HG02970 (cell line): ENCODE results near the gene ZNF382.
"Not testable (repeated sequence)": the region's sequence is repeated elsewhere in the genome, so short reads cannot be mapped to it uniquely, and the experiment has no call there.

Source experiments
- ATAC-seq: cut with Tn5 transposase; IDR thresholded peaks from one replicate; pipeline ENCODE4 v1.9.1; 2021; ENCODE audit warnings: mild to moderate bottlenecking, moderate library complexity, moderate number of reproducible peaks; ENCODE audit not compliant: unreplicated experiment, low FRiP score

ZNF382 gene

DNA sequence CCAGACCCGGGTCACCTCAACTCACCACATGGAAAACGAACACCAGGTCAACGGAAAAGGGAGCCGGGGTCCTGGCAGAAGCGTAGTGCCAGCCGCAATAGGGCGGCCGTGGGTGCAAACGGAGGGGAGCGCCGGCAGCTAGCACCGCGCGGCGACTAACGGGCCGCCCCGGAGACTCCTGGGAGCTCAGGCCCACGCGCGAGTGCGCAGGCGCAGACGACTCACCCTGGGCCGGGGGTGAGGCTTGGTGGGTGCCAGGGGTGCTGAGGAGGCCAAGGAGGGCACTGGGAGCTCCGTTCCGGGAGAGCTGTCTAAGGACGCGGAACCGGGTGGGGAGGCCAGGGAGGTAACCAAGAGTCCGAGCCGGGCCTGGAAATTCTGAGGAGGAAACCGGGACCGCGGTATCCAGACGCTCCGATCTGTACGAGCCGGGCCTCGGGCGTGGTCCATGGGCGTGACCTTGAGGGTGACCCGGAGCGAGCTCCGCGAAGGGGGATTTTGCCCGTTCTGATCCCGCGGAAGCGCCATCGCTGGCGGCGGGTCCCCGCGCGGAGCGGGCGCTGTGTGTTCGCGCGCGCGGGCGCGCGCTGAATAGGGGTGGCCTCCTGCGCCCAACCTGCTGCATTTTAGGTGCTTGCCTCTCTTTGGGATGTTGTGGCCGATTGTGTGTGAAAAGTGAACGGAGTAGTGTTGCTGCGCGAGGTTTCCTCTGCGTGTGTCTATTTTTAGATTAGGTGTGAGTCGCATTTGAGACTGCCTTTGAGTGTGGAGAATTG is at the start of gene ZNF382:
Gene ZNF382, plus strand, starts transcription at position 213 of the 776 bp plus-strand sequence. CDS start 4,602 bp downstream, outside the sequence.
- peak; percentile 65 for ATAC-seq

DNA sequence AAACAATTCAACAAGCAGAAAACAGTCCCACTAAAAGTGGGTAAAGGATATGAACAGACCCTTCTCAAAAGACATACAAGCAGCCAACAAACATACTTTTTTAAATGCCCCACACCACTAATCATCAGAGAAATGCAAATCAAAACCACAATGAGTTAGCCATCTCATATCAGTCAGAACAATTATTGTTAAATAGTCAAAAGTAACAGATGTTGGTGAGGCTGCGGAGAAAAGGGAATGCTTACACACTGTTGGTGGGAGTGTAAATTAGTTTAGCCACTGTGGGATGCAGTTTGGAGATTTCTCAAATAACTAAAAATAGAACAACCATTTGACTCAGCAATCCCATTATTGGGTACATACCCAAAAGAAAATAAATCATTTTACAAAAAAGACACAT is 40.7 kb upstream of the ZNF382 start:
- ATAC-seq, result no peak

- no peak for ATAC-seq
Measured at GRCh38 chr19:36572593-36573019, 32.5 kb upstream of the ZNF382 start.

GRCh38 chr19:36573020-36573894 is 31.9 kb upstream of the ZNF382 start, which contains the start of gene ZNF529:
Gene ZNF529, minus strand, starts transcription at chr19:36573292. Its CDS starts 946 bp downstream, at chr19:36572346.
- ATAC-seq, result peak; percentile 93

GRCh38 chr19:36573895-36574720 is 31.0 kb upstream of the ZNF382 start:
- ATAC-seq, result peak; percentile 4

GRCh38 chr19:36574741-36575140 is 30.4 kb upstream of the ZNF382 start:
- no peak for ATAC-seq

GRCh38 chr19:36577271-36577996 is 27.7 kb upstream of the ZNF382 start:
- ATAC-seq, result no peak

DNA sequence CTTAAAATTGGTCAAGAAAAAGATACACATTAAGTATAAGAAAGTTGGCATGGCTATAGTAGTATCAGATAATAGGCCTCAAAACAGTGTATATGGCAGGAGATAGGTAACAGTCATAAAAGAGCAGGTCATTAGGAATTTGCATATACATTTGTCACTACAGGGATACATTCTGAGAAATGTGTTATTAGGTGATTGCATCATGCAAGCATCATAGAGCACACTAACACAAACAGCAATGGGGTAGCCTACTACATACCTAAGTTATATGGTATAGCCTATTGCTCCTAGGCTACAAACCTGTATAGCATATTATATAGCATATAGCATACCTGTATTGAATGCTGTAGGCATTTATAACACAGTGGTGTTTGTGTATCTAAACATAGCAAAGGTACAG is 25.9 kb upstream of the ZNF382 start:
- no peak for ATAC-seq

DNA sequence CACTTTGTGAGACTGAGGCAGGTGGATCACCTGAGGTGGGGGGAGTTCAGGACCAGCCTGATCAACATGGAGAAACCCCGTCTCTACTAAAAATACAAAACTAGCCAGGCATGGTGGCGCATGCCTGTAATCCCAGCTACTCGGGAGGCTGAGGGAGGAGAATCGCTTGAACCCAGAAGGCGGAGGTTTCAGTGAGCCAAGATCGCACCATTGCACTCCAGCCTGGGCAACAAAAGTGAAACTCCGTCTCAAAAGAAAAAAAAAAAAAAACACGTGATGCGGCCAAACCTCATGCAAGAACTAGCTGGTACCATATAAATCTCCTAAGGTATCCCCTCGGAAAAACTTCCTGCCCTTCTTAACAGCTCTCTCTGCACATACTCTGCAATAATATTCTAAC is 2.4 kb upstream of the ZNF382 start:
- ATAC-seq, result not testable (repeated sequence)

GRCh38 chr19:36604656-36605100 is 435 bp upstream of the ZNF382 start:
- ATAC-seq, result peak; percentile 61

DNA sequence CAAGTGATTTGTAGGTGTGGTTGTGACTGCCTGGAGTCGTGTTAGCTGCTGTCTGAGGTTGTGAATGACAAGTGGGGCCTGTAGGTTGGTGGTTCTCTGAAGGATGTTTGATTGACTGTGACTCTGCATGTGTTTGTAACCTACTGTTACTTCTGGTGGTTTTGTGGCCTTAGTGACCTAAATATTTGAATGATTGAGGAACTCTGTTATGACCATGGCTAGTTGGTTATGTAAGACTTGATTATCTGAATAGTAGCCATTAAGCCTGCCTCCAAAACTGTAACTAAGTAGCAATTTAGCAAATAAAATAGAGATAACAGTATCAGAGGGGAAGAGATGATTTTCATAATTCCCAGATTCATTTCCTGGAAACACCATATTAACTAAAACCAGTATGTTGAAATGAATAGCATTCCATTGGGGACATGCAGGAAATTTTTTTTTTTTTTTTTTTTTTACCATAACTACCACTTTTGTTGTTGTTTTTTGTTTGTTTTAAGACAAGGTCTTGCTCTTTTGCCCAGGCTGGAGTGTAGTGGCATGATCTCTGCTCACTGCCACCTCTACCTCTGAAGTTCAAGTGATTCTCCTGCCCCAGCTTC is 865 bp downstream of the ZNF382 start:
- no peak for ATAC-seq

- ATAC-seq, result no peak
Measured at GRCh38 chr19:36627057-36627456, 21.9 kb downstream of the ZNF382 start.

DNA sequence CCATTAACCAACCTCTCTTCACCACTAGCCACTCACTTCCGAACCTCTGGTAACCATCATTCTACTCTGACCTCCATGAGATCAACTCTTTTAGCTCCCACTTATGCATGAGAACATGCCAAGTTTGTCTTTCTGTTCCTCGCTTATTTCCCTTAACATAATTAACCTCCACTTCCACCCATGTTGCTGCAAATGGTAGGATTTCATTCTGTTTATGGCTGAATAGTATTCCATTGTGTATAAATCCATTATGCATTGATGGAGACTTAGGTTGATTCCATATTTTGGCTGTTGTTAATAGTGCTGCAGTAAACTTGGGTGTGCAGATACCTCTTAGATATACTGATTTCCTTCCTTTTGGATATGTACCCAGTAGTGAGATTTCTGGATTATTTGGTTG is 30.2 kb downstream of the ZNF382 start:
- no peak for ATAC-seq

DNA sequence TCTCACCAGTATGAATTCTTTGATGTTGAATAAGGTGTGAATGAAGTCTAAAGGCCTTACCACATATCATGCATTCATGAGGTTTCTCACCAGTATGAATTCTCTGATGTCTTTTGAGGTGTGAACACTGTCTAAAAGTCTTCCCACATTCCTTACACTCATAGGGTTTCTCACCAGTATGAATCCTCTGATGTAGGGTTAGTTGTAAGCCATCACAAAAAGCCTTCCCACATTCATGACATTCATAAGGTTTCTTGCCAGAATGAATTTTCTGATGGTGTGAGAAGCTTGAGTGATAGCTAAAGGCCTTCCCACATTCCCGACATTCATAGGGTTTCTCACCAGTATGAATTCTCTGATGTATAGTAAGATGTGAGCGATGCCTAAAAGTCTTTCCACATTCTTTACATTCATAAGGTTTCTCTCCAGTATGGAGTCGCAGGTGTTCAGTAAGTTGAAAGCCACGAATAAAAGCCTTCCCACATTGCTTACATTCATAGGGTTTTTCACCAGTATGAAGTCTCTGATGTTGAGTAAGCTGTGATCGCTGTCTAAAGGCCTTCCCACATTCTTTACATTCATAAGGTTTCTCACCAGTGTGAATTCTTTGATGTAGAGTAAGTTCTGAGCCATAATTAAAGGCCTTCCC is 33.9 kb downstream of the ZNF382 start:
- ATAC-seq, result no peak

DNA sequence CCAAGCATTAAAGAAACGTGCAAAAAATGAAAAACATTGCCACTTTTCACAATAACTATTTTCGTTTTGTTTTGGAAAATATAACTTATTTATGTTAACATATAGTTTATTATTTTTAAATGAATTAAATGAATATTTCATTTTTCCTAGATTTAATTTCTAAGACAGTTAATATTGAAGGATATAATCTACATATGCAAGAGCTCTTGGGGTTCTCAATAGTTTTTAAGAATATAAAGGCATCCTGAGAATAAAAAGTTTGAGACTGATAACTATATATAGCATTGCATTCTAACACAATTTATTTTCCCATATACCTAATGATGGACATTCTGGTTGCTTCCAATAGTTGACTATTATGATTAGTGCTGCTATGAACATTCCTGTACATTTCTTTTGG is 41.6 kb downstream of the ZNF382 start:
- no peak for ATAC-seq

- no peak for ATAC-seq
Measured at GRCh38 chr19:36652958-36653357, 47.8 kb downstream of the ZNF382 start.

GRCh38 chr19:36665832-36666231 is 60.7 kb downstream of the ZNF382 start:
- no peak for ATAC-seq

- no peak for ATAC-seq
Measured at GRCh38 chr19:36668646-36669045, 63.5 kb downstream of the ZNF382 start.

GRCh38 chr19:36672368-36672767 is 67.3 kb downstream of the ZNF382 start:
- no peak for ATAC-seq
